Body of pancreas (tissue), 4 donors: ENCODE data around the gene ST6GALNAC6. TPM values are rescaled to one million over a fixed set of nuclear protein-coding genes. Genes with fewer than 3 reads are reported as not detected.

Source experiments
- ATAC-seq: fragments of 150-250 bp; one replicate; pipeline ENCODE4 v1.9.1; 2016
- DNase-seq, 4 donors: peaks; one replicate each; pipeline ENCODE4 v3.0.0-alpha.2; 2019
- H3K27ac ChIP-seq, 4 donors: fragments of 200-600 bp; sonication (generic); 1 replicate in 3 of 4; 2 replicates in 1 of 4; pipeline versions ENCODE4 v1.5.1 to v1.6.1; 2016 to 2019; ENCODE audit warnings: mild to moderate bottlenecking in 1 of 4, mixed read lengths in 1 of 4, moderate library complexity in 1 of 4
- H3K27me3 ChIP-seq, 2 donors: fragments of 200-600 bp; sonication (generic); one replicate each; pipeline ENCODE4 v1.6.0; 2016; ENCODE audit warnings: mild to moderate bottlenecking in 1 of 2
- H3K36me3 ChIP-seq, 2 donors: fragments of 200-600 bp; sonication (generic); replicated peaks in 1 of 2; 2 replicates each; pipeline ENCODE4 v1.5.1; 2016; ENCODE audit warnings: low read depth in 2 of 2; ENCODE audit not compliant: insufficient read depth in 1 of 2
- H3K4me1 ChIP-seq: fragments of 200-600 bp; sonication (generic); one replicate; pipeline ENCODE4 v1.6.0; 2016
- H3K4me3 ChIP-seq, 2 donors: fragments of 200-600 bp; sonication (generic); 1 replicate in 1 of 2; 2 replicates in 1 of 2; pipeline ENCODE4 v1.5.1; 2016 to 2019
- H3K9me3 ChIP-seq, 3 donors: fragments of 200-600 bp; sonication (generic); 1 replicate in 2 of 3; 2 replicates in 1 of 3; pipeline ENCODE4 v1.5.1; 2016
- POLR2A ChIP-seq, 3 donors: fragments of 450-650 bp; IDR thresholded peaks; one replicate each; pipeline ENCODE4 v1.6.1; 2016; ENCODE audit warnings: antibody characterized with exemption in 3 of 3, mild to moderate bottlenecking in 2 of 3
- WGBS, 2 donors: methylation state at CpG; one replicate each; pipeline ENCODE4 v1.1.5; 2017; 5-methylcytosine and 5-hydroxymethylcytosine counted together
- intact Hi-C: fragments of 100-400 bp; cut with DNase I; formaldehyde crosslinking; loops from one replicate; pipeline ENCODE4 v1.15.1; 2023
- total RNA-seq, 2 donors: library from RNA; depleted of rRNA; stranded (reverse); fragments of >200 nt; gene quantifications; one replicate each; pipeline ENCODE4 v1.1.0, GENCODE V29; 2016
- TF ChIP-seq, protein P1 (sequence below), 7 experiments: fragments of 450-650 bp in 4 of 7; fragments of 200-600 bp in 3 of 7; sonication (generic) in 3 of 7; IDR thresholded peaks; one replicate each; pipeline ENCODE4 v1.5.1; 2016 to 2019; ENCODE audit warnings: antibody characterized with exemption in 7 of 7

The ST6GALNAC6 gene
- total RNA-seq, 2 donors from 2014 or later: 46.1 to 66.7 TPM

DNA sequence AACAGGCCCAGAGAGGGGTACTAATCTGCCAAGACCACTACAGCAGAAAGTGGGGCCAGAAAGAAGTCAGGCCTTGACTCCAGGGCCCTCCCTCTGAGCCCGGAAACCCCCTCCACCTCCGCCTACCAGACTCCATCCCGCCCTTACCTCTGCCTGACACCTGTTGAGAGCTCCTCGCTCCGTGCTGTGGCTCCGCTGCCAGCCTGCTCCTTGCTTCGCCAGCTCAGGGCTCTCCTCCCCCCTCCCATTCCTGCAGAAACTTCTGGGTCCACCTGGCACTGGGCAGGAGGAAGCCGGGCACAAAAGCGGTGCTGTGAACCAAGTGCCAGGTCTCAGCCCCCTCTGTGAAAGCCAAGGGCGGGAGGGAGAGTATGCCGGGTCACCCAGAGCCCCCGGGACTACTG lies 6.4 kb upstream of the ST6GALNAC6 start:
- DNase-seq (peak in 3 of 4 donors; percentile 35 to 43 (median 42)), ATAC-seq (no peak)
- H3K4me1 ChIP-seq: peaks cover 43% of the 10 kb centered on the region
- peak overlapping the region; percentile 40 to 88 (median 80) for H3K27ac ChIP-seq
- intact Hi-C loops: no loop called here
- TF ChIP-seq, protein P1, sequence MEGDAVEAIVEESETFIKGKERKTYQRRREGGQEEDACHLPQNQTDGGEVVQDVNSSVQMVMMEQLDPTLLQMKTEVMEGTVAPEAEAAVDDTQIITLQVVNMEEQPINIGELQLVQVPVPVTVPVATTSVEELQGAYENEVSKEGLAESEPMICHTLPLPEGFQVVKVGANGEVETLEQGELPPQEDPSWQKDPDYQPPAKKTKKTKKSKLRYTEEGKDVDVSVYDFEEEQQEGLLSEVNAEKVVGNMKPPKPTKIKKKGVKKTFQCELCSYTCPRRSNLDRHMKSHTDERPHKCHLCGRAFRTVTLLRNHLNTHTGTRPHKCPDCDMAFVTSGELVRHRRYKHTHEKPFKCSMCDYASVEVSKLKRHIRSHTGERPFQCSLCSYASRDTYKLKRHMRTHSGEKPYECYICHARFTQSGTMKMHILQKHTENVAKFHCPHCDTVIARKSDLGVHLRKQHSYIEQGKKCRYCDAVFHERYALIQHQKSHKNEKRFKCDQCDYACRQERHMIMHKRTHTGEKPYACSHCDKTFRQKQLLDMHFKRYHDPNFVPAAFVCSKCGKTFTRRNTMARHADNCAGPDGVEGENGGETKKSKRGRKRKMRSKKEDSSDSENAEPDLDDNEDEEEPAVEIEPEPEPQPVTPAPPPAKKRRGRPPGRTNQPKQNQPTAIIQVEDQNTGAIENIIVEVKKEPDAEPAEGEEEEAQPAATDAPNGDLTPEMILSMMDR (IDR thresholded peaks at IDR 0.05): no peak
- TF ChIP-seq POLR2A (IDR thresholded peaks at IDR 0.05): no peak
- WGBS, 2 donors: 49 to 59% methylated on average over 6 to 12 of the region's 12 CpGs
- H3K36me3 ChIP-seq: peaks cover 0 to 2% of the 10 kb centered on the region in 2 donors
- H3K27me3 ChIP-seq: no peaks in the 10 kb centered on the region
- H3K9me3 ChIP-seq: no peaks in the 10 kb centered on the region
- H3K4me3 ChIP-seq: no peak overlapping the region

DNA sequence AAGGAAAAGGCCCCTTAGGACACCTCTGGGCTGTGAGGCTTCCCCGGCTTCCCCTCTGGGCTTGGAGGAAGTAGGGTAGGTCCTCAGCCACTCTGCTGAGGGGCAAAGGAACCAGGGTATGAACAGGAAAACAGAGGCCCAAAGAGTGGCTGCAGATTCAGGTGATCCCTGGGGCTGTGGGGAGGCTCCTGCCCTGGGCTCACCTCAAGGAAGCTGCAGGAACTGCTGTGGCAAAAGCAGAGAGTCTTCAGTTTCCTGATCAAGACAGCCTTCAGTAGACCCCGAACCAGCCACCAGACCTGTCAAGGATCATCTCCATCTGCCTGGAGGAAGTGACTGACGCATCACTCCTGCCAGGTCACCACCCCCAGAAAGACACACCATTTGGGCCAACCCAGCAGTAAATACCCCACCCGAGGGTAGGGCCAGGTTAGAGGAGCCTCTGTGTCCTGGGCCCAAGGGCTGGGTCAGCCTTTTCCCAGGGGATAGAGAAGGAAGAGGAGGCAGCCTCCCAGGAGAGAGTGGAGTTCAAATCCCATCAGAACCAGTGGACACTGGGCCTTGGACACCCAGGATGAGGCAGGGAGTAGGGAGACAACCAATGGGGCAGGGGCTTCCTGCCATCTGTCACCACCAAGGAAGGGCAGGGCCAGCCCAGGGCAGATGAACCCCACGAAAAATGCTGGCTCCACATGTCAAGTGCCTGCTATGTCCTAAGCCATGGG lies 5.8 kb upstream of the ST6GALNAC6 start:
- no peaks in the 10 kb centered on the region for H3K27me3 ChIP-seq
- H3K9me3 ChIP-seq: no peaks in the 10 kb centered on the region
- DNase-seq (no peak), ATAC-seq (no peak)
- H3K27ac ChIP-seq: peak overlapping the region; percentile 40 to 88 (median 80)
- peaks cover 45% of the 10 kb centered on the region for H3K4me1 ChIP-seq
- WGBS, 2 donors: 69 to 70% methylated on average over 2 to 4 of the region's 5 CpGs
- no peak overlapping the region for H3K4me3 ChIP-seq
- peaks cover 0 to 2% of the 10 kb centered on the region in 2 donors for H3K36me3 ChIP-seq
- intact Hi-C loops: no loop called here
- no peak for TF ChIP-seq POLR2A (IDR thresholded peaks at IDR 0.05)
- TF ChIP-seq, protein P1 (IDR thresholded peaks at IDR 0.05): no peak

- DNase-seq: peak; percentile 49 to 81 (median 77)
- Histone ChIP-seq H3K27me3 (no peaks in the 10 kb centered on the region), H3K4me3 (no peak overlapping the region), H3K36me3 (no peaks in the 10 kb centered on the region), H3K27ac (peak overlapping the region; percentile 40 to 88 (median 80)), H3K4me1 (peaks cover 51% of the 10 kb centered on the region), H3K9me3 (no peaks in the 10 kb centered on the region)
- 27 to 65% methylated on average over 8 to 12 of the region's 12 CpGs for WGBS, 2 donors
- peak; percentile 62 for ATAC-seq
- TF ChIP-seq, protein P1 (IDR thresholded peaks at IDR 0.05): no peak
- TF ChIP-seq POLR2A (IDR thresholded peaks at IDR 0.05): peak in 1 of 3 donors; percentile 41
- intact Hi-C loops: no loop called here
Measured at GRCh38 chr9:127904561-127905003, 5.2 kb upstream of the ST6GALNAC6 start.

GRCh38 chr9:127903557-127904475 lies 4.4 kb upstream of the ST6GALNAC6 start:
- no peaks in the 10 kb centered on the region for H3K36me3 ChIP-seq
- no peak for ATAC-seq
- 59 to 70% methylated on average over 8 to 17 of the region's 17 CpGs for WGBS, 2 donors
- no peak overlapping the region for H3K4me3 ChIP-seq
- intact Hi-C loops: no loop called here
- H3K27me3 ChIP-seq: no peaks in the 10 kb centered on the region
- peaks cover 51% of the 10 kb centered on the region for H3K4me1 ChIP-seq
- no peaks in the 10 kb centered on the region for H3K9me3 ChIP-seq
- TF ChIP-seq, protein P1 (IDR thresholded peaks at IDR 0.05): no peak
- TF ChIP-seq POLR2A (IDR thresholded peaks at IDR 0.05): peak in 1 of 3 donors; percentile 6
- H3K27ac ChIP-seq: peak overlapping the region; percentile 40 to 88 (median 80)
- DNase-seq: peak; percentile 43 to 62 (median 52)
